AG04449 (cell line): ENCODE measurements around the gene C1R.
A peak's percentile ranks its signal among the peaks of the same experiment; 100 is the strongest.

Experiments
- CTCF ChIA-PET: fragments of 350-600 bp; formaldehyde crosslinking; extraction: SDS; loops from one replicate; lab custom pipeline; 2021; ENCODE audit warnings: antibody characterized with exemption; lab: Yijun Ruan, JAX
- POLR2A ChIA-PET: fragments of 400-600, 350-600 bp; formaldehyde crosslinking; extraction: SDS; loops from one replicate; lab custom pipeline; 2020; ENCODE audit warnings: antibody characterized with exemption, inconsistent platforms; lab: Yijun Ruan, JAX
- DNase-seq: peaks from one replicate; pipeline ENCODE4 v3.0.0-alpha.2; 2010; ENCODE audit warnings: low read depth, low spot score
- H3K4me3 ChIP-seq: 2 replicates; pipeline ENCODE4 v1.5.1; 2011; ENCODE audit warnings: low read depth, mild to moderate bottlenecking, control low read depth, low read length
- TF ChIP-seq, protein P1 (sequence below): IDR thresholded peaks from one replicate; pipeline ENCODE4 v1.5.1; 2011; ENCODE audit warnings: mild to moderate bottlenecking, moderate library complexity, low read length, control low read depth, inconsistent platforms; ENCODE audit not compliant: insufficient read depth; ENCODE audit errors: missing control alignments

Gene C1R

GRCh38 chr12:7129287-7129871 lies 37.1 kb upstream of the C1R start:
- ChIA-PET CTCF (interaction anchor here (0.6 to 5.0 kb wide), 4 partner anchors 14 to 102 kb away, joined by 3 to 44 read pairs (median 6); partner anchors contain the start of gene C1RL), POLR2A (no interaction called here)
- no peak for DNase-seq
- peak overlapping the region; percentile 81 for H3K4me3 ChIP-seq
- TF ChIP-seq, protein P1, sequence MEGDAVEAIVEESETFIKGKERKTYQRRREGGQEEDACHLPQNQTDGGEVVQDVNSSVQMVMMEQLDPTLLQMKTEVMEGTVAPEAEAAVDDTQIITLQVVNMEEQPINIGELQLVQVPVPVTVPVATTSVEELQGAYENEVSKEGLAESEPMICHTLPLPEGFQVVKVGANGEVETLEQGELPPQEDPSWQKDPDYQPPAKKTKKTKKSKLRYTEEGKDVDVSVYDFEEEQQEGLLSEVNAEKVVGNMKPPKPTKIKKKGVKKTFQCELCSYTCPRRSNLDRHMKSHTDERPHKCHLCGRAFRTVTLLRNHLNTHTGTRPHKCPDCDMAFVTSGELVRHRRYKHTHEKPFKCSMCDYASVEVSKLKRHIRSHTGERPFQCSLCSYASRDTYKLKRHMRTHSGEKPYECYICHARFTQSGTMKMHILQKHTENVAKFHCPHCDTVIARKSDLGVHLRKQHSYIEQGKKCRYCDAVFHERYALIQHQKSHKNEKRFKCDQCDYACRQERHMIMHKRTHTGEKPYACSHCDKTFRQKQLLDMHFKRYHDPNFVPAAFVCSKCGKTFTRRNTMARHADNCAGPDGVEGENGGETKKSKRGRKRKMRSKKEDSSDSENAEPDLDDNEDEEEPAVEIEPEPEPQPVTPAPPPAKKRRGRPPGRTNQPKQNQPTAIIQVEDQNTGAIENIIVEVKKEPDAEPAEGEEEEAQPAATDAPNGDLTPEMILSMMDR = no peak

GRCh38 chr12:7128681-7129286 lies 36.5 kb upstream of the C1R start, which contains the start of gene RBP5:
RBP5 (minus strand) TSS chr12:7128889; CDS start chr12:7128775, 114 bp downstream.
- POLR2A ChIA-PET = no interaction called here
- TF ChIP-seq, protein P1 = no peak
- no peak for DNase-seq
- peak within 1 kb of the TSS; percentile 81 for H3K4me3 ChIP-seq
- CTCF ChIA-PET = interaction anchor here (1.5 to 12.6 kb wide), 4 partner anchors 14 to 19 kb away, joined by 5 to 158 read pairs (median 25); partner anchors contain the start of gene C1RL

DNA sequence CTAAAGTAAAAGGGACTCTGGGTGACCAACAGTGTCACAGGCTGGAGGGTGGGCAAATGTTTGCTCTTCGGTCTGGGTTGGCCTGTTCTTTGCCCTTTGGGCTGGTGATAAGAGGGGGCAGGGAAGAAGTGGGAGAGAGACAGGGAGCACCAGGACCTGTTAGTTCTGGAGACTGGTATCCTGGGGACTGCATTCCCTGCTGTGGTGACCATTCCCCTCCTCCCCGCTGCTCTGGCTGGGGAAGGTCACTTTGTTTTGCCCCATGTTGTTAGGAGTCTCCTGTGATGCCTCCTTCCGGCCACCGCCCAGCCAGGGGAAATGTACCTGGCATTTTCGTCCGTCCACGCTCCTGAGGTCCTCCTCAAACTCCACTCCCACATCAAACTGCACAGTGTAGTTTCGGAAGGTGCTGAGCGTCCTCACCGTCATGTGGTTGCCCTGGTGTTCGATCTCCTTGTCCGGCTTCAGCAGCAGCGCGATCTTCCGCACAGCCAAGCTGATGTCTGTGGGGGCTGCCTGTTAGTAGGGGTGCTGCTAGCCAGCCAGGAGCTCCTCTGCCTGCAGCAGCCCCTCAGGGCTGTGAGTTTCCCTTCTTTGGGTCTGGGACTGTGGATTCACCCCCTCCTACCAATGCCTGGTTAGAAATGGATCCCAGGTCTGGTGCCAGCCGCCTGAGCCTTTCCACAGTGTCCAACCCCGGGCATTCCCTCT lies 35.8 kb upstream of the C1R start:
- TF ChIP-seq, protein P1 = no peak
- no peak for DNase-seq
- no peak overlapping the region for H3K4me3 ChIP-seq
- CTCF ChIA-PET = interaction anchor here (5.0 to 12.6 kb wide), 2 partner anchors 15 to 18 kb away, joined by 44 to 158 read pairs; partner anchors contain the start of gene C1RL
- POLR2A ChIA-PET = no interaction called here

GRCh38 chr12:7125632-7126227 lies 33.5 kb upstream of the C1R start:
- no peak for DNase-seq
- no peak overlapping the region for H3K4me3 ChIP-seq
- CTCF ChIA-PET = interaction anchor here (0.8 to 12.6 kb wide), 5 partner anchors 9 to 202 kb away, joined by 3 to 158 read pairs (median 8); partner anchors contain the start of genes C1RL and C1S
- POLR2A ChIA-PET = no interaction called here
- TF ChIP-seq, protein P1 = no peak

- DNase-seq = no peak
- TF ChIP-seq, protein P1 = no peak
- POLR2A ChIA-PET = no interaction called here
- CTCF ChIA-PET = interaction anchor here (1.4 to 12.6 kb wide), 4 partner anchors 13 to 63 kb away, joined by 4 to 158 read pairs (median 6); partner anchors contain the start of genes C1RL and C1S
- no peak overlapping the region for H3K4me3 ChIP-seq
Measured at GRCh38 chr12:7123806-7124522, 31.7 kb upstream of the C1R start.
